GM18507 (cell line): ENCODE data around the gene HEXD.

Experiments
- DNase-seq: peaks from one replicate; pipeline ENCODE4 v3.0.0; 2011; ENCODE audit warnings: low read depth; ENCODE audit not compliant: insufficient read length; ENCODE audit errors: extremely low spot score
- FAIRE-seq: peaks from 2 replicates; lab custom pipeline; 2011; peaks lifted over from hg19 to GRCh38; lab: Jason Lieb, UNC

HEXD gene

GRCh38 chr17:82436601-82437324 is 18.6 kb downstream of the HEXD start:
- FAIRE-seq, result no peak

DNA sequence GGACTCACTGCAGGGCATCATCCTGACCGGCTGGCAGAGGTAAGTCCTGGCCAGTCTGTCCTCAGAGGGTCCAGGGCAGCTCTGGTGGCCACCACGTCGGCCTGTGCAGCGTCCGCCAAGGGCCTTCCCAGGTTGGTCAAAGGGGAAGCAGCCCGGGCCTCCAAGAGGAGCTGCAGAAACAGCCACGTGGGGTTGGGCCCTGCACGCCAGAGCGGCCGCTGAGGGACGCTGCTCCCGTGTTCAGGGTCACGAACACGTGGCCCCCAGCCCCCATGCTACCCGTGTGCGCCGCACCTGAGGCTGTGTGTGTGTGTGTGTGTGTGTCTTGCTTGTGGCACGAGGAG is 19.1 kb downstream of the HEXD start:
- DNase-seq, result no peak
- FAIRE-seq, result no peak

More at GRCh38 chr17:82436601-82437324, 18.6 kb downstream of the HEXD start:
- no peak for DNase-seq

GRCh38 chr17:82438401-82439193 is 20.4 kb downstream of the HEXD start:
- no peak for DNase-seq
- FAIRE-seq, result no peak

GRCh38 chr17:82439194-82439828 is 21.2 kb downstream of the HEXD start:
- FAIRE-seq (no peak), DNase-seq (no peak)

DNA sequence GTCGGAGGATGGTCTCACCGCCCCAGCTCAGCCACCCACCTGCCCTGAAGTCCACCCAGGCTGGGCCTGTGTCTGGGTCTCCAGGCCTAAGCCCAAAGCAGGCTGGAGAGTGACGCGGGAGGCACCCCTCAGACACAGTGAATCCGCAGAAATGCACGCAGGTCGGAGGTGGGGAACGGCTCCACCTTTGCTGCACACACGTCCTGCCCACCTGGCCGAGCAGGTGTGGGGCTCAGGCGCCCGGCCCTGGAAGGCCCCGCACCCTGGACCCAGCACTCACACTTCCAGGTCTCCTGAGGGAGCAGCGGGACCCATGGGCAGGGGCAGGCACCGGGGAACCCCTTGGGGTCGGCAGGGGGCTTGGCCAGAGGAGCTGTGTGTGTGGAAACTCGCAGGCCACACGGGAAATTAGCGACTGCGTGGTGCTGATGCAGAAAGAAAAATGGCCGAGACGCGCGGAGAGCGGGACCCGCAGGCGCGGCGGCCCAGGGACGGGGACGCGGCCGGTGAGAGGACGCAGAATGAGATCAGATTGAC is 21.8 kb downstream of the HEXD start:
- FAIRE-seq, result no peak
- DNase-seq, result no peak

GRCh38 chr17:82440469-82440981 is 22.4 kb downstream of the HEXD start:
- FAIRE-seq, result peak; percentile 64
- DNase-seq, result no peak

DNA sequence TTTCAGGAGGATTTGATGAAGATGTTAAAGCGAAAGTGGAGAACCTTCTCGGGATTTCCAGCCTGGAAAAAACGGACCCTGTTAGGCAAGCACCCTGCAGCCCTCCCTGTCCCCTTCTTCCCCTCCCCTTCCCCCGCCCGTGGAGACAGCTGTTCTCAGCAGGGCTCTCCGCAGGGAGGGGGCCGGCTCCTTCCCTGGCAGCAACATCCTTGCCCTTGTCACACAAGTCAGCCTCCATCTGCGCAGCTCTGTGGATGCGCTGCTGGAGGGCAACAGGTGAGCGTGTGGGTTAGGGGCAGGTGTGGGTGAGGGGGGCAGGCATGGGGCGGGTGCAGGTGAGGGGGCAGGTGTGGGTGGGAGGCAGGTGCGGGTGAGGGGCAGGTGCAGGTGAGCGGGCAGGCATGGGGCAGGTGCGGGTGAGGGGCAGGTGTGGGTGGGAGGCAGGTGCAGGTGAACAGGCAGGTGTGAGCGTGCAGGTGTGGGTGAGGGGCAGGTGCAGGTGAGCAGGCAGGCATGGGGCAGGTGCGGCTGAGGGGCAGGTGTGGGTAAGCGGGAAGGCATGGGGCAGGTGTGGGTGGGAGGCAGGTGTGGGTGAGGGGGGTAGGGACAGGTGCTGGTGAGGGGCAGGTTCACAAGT is 23.0 kb downstream of the HEXD start:
- DNase-seq (no peak), FAIRE-seq (no peak)

- peak; percentile 9 for FAIRE-seq
- no peak for DNase-seq
Observed at GRCh38 chr17:82441691-82442487, 23.7 kb downstream of the HEXD start.

GRCh38 chr17:82442643-82443464 is 24.7 kb downstream of the HEXD start:
- no peak for FAIRE-seq
- DNase-seq, result no peak

GRCh38 chr17:82443465-82444283 is 25.5 kb downstream of the HEXD start:
- DNase-seq, result no peak
- FAIRE-seq, result no peak

DNA sequence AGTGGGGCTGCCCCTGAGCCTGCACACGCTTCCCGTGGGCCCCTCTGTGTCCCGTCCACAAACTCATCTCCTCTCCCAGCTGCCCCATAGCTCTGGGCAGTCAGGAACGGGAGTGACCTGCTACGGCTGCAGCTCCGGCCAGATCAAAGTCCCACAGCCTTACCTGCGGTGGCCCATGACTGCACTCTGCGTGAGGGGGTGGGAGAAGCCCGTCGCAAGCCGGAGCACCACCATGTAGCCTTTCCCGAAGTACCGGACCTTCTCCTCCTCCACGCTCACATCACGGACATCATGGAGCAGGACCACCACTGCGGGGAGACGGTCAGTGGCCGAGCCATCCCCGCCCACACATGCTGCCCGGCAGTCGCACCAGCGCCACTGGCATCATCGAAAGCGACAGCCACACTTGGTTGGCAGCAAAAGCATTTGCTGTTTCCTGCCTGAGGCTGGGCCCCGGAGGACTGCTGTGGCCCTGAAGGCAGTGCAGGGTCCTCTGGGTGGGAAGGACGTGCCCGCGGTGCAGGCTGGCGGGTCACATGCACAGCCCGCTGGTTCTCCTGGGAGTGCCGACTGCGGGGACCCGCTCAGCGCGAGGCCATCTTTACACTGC is 26.2 kb downstream of the HEXD start:
- DNase-seq (no peak), FAIRE-seq (no peak)

DNA sequence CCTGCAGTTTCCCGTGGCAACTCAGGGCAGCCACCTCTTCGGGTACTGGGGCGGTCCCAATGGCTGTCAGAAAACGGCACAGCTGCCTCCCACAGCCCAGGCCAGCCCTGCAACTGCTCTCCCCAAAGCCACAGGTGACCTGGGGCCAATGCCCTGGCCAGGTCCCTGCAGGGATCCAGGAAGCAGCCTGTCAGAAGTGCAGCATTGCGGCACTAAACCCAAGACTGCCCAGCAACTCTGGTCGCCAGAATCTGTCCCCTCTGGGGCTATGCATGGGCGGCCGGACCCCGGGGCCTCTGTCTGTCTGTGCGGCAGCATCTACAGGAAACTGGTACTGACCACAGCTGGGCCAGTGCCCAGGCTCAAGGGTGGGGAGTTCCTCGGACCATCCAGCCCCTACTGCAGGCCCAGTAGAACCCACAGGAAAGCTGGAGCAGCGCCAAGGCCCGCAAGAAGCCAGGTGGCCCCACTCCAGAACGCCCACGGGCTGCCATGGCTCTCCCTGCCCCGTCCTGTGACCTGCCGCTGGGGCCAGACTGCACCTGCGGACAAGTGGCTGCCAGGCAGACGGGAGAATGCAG is 26.9 kb downstream of the HEXD start:
- no peak for DNase-seq
- no peak for FAIRE-seq

- DNase-seq, result no peak
- no peak for FAIRE-seq
Observed at GRCh38 chr17:82445542-82445941, 27.4 kb downstream of the HEXD start.

GRCh38 chr17:82446124-82446523 is 28.0 kb downstream of the HEXD start:
- no peak for FAIRE-seq
- no peak for DNase-seq

DNA sequence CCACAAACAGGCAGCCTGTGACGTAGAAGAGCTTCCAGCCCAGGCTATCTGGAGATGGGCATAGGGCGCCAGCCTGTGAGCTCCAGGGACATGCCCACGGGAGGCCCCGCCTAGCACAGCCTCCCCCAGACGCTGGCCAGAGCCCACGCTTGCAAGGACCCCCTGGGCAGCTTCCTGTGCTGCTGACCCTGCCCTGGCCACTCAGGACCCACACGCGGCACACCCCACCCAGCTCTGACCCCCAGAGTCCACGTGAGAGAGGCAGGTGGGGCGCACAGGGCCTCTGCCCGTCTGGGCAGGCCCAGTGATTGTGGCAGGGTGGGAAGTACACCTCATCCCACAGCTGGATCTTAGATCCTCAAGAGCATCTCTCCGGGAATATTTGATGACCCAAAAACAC is 28.5 kb downstream of the HEXD start:
- DNase-seq, result no peak
- no peak for FAIRE-seq

DNA sequence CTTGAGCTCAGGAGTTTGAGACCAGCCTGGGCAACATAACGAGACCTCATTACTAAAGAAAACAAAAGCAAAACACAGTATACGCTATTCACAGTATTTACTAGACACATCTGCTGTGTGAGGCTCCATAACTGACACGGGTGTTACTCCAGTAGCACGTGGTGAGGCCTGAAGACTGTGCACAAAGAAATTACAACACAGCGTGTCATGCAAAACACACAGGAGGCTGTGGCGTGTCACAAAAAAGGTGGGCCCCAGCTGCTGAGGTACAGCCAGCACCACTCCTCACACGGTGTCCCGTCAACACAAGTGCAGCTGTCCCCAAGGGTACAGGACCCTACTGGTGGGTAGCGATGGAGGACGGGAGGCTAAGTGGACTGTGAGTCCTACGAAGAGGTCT is 29.7 kb downstream of the HEXD start:
- FAIRE-seq (no peak), DNase-seq (no peak)
